ENCODE data around the gene CCDC116.
"Not testable (repeated sequence)": the region's sequence is repeated elsewhere in the genome, so short reads cannot be mapped to it uniquely, and the experiment has no call there.

Gene CCDC116

DNA sequence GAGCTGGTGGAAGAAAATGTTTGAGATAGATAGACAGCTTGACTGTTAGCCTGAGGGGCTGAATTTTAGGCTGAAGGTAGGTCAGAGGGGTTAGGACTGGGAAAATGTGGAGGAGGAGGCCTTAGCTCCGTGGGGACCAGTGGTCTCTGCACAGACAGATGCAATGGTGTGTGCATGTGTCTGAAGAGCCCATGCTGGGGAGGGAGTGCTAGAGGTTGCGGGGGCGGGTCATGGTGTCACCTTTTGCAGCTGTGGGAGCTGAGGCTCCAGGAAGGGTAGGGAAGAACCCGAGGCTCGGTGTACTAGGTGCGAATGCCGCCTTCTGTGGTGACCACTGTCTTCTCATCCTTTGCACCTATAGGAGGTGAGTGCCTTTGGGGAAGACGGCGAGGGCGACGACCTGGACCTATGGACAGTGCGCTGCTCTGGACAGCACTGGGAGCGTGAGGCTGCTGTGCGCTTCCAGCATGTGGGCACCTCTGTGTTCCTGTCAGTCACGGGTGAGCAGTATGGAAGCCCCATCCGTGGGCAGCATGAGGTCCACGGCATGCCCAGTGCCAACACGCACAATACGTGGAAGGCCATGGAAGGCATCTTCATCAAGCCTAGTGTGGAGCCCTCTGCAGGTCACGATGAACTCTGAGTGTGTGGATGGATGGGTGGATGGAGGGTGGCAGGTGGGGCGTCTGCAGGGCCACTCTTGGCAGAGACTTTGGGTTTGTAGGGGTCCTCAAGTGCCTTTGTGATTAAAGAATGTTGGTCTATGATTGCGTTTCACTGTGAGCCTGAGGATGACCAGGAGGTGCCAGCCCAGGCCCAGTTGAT is 11.2 kb downstream of the CCDC116 start:
- in situ Hi-C loops (cut with MboI; ENCODE audit: low sequenced_read_pairs, unreplicated experiment): no loop called here
- DNase-seq (ENCODE audit: low spot score): no peak
- TF ChIP-seq CTCF (IDR thresholded peaks at IDR 0.05; ENCODE audit: borderline replicate concordance, control extremely low read depth, extremely low read depth, insufficient read depth, missing control alignments): no peak

- DNase-seq (ENCODE audit: low spot score); in situ Hi-C loops (cut with MboI; ENCODE audit: low sequenced_read_pairs, unreplicated experiment): not testable (repeated sequence)
Observed at GRCh38 chr22:21645513-21645912, 13.0 kb downstream of the CCDC116 start.

DNA sequence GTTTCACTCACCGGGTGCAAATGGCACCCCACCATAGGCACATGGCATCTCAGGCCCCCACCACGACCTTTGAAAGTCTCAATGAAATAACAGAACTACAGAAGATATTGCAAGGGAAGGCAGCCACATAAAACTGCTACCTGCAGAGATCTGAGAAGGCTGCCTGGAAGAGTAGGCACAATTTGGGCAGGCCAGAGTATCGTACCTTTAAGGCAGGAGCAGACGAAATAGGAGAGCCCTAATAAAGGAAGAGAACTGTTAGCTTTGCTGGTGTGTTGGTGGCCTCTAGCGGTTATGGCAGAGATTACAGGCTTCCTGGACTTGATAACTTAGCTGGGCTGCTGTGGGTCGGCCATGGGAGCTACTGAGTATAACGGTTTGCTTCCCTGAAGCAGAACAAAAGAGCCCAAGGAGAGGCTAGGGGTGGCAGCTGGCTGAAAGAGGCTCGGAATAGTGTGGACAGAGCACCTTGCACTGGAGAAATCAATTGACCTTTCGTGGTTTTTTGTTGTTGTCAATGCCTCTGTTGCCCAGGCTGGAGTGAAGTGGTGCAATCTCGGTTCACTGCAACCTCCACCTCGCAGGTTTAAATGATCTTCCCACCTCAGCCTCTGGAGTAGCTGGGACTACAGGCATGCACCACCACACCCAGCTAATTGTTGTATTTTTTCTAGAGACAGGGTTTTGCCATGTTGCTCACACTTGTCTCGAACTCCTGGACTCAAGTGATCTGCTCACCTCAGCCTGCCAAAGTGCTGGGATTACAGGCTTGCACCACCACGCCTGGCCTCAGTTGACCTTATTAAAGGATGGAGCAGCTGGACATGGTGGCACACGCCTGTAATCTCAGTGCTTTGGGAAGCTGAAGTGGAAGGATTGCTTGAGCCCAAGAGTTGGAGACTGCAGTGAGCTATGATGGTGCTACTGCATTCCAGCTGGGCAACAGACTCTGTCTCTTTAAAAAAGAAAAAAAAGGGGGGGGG is 14.3 kb downstream of the CCDC116 start:
- DNase-seq (ENCODE audit: low spot score): peak; percentile 80
- in situ Hi-C loops (cut with MboI; ENCODE audit: low sequenced_read_pairs, unreplicated experiment): no loop called here
- TF ChIP-seq CTCF (IDR thresholded peaks at IDR 0.05; ENCODE audit: borderline replicate concordance, control extremely low read depth, extremely low read depth, insufficient read depth, missing control alignments): peak; percentile 74

GRCh38 chr22:21650280-21650679 is 17.7 kb downstream of the CCDC116 start:
- in situ Hi-C loops (cut with MboI; ENCODE audit: low sequenced_read_pairs, unreplicated experiment): no loop called here
- TF ChIP-seq CTCF (IDR thresholded peaks at IDR 0.05; ENCODE audit: borderline replicate concordance, control extremely low read depth, extremely low read depth, insufficient read depth, missing control alignments): no peak
- no peak for DNase-seq (ENCODE audit: low spot score)

DNA sequence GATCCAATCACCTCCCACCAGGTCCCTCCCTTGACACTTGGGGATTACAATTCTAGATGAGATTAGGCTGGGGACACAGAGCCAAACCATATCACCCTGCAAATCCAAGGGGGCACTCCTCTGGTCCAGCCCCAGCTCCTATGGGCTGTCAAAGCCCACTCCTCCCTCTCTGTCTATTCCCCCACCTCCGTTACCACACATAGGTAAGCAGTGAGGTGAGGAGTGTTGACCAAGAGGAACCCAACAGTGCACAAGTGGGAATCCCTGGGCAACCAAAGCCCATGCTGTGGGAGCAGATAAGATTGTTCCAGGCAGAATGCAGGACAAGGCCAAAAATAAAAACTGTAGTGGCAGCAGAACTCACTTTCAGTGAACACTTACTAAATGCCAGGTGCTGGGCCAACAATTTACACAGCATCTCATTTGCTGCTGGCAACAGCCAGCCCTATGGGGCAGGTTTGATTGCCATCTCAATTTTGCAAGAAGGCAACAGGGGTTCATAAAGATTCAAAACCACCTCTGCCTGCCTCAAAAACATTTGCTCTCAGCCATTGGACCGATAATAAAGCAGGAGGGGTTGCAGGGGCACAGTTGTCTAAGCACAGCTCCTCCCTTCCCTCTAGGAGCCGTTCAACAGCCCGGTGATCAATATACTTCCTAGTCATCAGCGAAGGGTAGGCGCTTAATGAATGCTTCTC is 18.4 kb downstream of the CCDC116 start:
- DNase-seq (ENCODE audit: low spot score): no peak
- in situ Hi-C loops (cut with MboI; ENCODE audit: low sequenced_read_pairs, unreplicated experiment): no loop called here
- TF ChIP-seq CTCF (IDR thresholded peaks at IDR 0.05; ENCODE audit: borderline replicate concordance, control extremely low read depth, extremely low read depth, insufficient read depth, missing control alignments): no peak

- TF ChIP-seq CTCF (IDR thresholded peaks at IDR 0.05; ENCODE audit: borderline replicate concordance, control extremely low read depth, extremely low read depth, insufficient read depth, missing control alignments): no peak
- in situ Hi-C loops (cut with MboI; ENCODE audit: low sequenced_read_pairs, unreplicated experiment): no loop called here
- no peak for DNase-seq (ENCODE audit: low spot score)
Observed at GRCh38 chr22:21651521-21652009, 19.0 kb downstream of the CCDC116 start.
